Measurements from ENCODE around the gene ANO2. TPM values are rescaled to one million over a fixed set of nuclear protein-coding genes. Genes with fewer than 3 reads are reported as not detected.

Gene ANO2
- total RNA-seq, 4 donors from 2014 or later, result 4.0 to 17.9 (median 5.1) TPM

DNA sequence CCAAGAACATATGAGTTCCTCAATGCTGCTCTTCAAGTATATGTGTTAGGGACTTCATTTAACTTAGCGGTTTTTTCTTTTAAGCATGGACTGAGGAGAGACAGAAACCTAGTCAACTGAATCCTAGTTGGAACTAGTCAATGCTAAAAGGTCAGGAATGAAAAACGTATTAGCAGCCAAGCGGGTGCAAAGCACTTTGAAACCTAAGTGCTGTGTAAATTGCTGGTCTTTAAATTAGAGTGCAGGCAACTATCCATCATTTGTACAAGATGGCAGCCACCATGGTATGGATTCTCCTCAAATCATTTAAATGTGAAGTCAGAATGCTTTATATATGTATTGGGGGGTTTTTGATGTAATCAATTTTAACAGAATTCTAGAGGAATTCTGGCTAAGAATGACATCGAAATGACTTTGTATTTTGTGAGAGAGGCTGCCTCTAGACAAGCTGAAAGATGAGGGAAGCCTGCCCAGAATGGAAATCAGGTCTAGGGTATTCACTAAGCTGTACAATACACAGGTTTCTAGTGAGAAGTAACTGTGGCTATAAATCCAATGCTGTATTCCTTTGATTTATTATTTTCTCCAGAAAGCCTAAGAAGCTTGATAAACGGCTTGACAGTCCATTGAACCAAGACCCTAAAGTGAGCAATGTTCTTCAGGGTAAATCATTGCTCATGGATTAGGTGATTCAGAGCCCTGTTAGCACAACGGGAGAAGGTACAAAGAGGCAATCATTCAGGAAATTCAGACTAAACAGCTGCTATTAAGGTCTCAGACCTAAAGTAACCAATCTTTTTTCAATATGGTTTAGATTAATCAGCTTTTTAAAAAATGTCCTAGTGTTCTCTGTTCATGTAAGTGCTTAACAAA lies 198.8 kb downstream of the ANO2 start:
- Histone ChIP-seq H3K9me3 (no peaks in the 10 kb centered on the region), H3K4me3 (no peak overlapping the region), H3K4me1 (peaks cover 0 to 7% (median 0%) of the 10 kb centered on the region in 4 donors), H3K36me3 (peaks cover 0 to 5% (median 0%) of the 10 kb centered on the region in 4 donors), H3K27me3 (no peaks in the 10 kb centered on the region), H3K27ac (replicated peaks in 1 of 4) (no peak overlapping the region)
- intact Hi-C loops (cut with DNase I), result no loop called here
- DNase-seq (ENCODE audit: extremely low spot score), result no peak
- TF ChIP-seq CTCF (IDR thresholded peaks at IDR 0.05), result no peak
- no peak for TF ChIP-seq POLR2AphosphoS5 (IDR thresholded peaks at IDR 0.05)
- 76% methylated on average over 6 of the region's 6 CpGs for whole genome bisulfite sequencing

- Histone ChIP-seq H3K9me3 (no peaks in the 10 kb centered on the region), H3K36me3 (peaks cover 0 to 3% (median 0%) of the 10 kb centered on the region in 4 donors), H3K27ac (replicated peaks in 1 of 4) (no peak overlapping the region), H3K4me3 (no peak overlapping the region), H3K27me3 (no peaks in the 10 kb centered on the region), H3K4me1 (peaks cover 0 to 7% (median 0%) of the 10 kb centered on the region in 4 donors)
- DNase-seq (ENCODE audit: extremely low spot score), result peak; percentile 86
- no peak for TF ChIP-seq EP300 (IDR thresholded peaks at IDR 0.05)
- peak; percentile 25 to 51 (median 40) for TF ChIP-seq CTCF (IDR thresholded peaks at IDR 0.05)
- intact Hi-C loops (cut with DNase I), result no loop called here
- WGBS, result 28% methylated on average over 6 of the region's 6 CpGs
Observed at GRCh38 chr12:5745251-5745888, 199.7 kb downstream of the ANO2 start.

GRCh38 chr12:5742258-5742657 lies 202.8 kb downstream of the ANO2 start:
- TF ChIP-seq POLR2AphosphoS5 (IDR thresholded peaks at IDR 0.05) (no peak), POLR2A (IDR thresholded peaks at IDR 0.05; ENCODE audit: low read depth) (no peak), CTCF (IDR thresholded peaks at IDR 0.05) (no peak), EP300 (IDR thresholded peaks at IDR 0.05) (no peak)
- Histone ChIP-seq H3K27me3 (no peaks in the 10 kb centered on the region), H3K4me3 (no peak overlapping the region), H3K9me3 (no peaks in the 10 kb centered on the region), H3K36me3 (peaks cover 0 to 11% (median 0%) of the 10 kb centered on the region in 4 donors), H3K4me1 (peaks cover 0 to 7% (median 0%) of the 10 kb centered on the region in 4 donors), H3K27ac (replicated peaks in 1 of 4) (no peak overlapping the region)
- DNase-seq (ENCODE audit: extremely low spot score), result no peak
- intact Hi-C loops (cut with DNase I), result no loop called here
- WGBS, result 59% methylated on average over 2 of the region's 2 CpGs

DNA sequence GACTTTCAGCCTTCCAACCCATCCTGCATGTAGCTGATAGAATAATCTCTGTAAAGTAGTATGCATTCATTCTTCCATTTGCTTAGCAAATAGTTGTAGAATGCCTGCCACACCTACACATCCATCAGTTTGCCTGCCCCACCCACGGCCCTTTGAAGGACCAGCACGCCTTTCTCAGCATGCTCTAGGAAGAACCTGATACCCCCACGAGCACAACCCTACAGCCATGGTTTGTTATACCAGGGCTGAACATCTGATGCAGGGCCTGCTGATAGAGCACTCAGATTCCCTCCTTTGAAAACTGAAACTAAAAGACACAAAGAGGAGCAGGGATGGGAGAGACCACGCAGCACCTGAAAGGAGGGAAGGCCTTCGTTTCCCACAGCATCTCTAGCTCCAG lies 205.1 kb downstream of the ANO2 start:
- no peak overlapping the region for H3K27ac ChIP-seq (replicated peaks in 1 of 4)
- DNase-seq (ENCODE audit: extremely low spot score), result peak; percentile 70
- WGBS, result 80% methylated on average over 5 of the region's 5 CpGs
- no peak overlapping the region for H3K4me3 ChIP-seq
- TF ChIP-seq POLR2A (IDR thresholded peaks at IDR 0.05; ENCODE audit: low read depth) (no peak), EP300 (IDR thresholded peaks at IDR 0.05) (no peak), POLR2AphosphoS5 (IDR thresholded peaks at IDR 0.05) (no peak), CTCF (IDR thresholded peaks at IDR 0.05) (no peak)
- H3K36me3 ChIP-seq, result peaks cover 0 to 11% (median 0%) of the 10 kb centered on the region in 4 donors
- no peaks in the 10 kb centered on the region for H3K4me1 ChIP-seq
- H3K9me3 ChIP-seq, result no peaks in the 10 kb centered on the region
- no peaks in the 10 kb centered on the region for H3K27me3 ChIP-seq
- intact Hi-C loops (cut with DNase I), result no loop called here
